Measurements from ENCODE around the gene C17orf67.
A peak's percentile ranks its signal among the peaks of the same experiment; 100 is the strongest.

Gene C17orf67, protein sequence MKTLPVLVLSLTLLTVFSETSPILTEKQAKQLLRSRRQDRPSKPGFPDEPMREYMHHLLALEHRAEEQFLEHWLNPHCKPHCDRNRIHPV

GRCh38 chr17:56833809-56834379, at the start of gene C17orf67, which contains the start of gene DGKE:
TSS of gene C17orf67 (minus strand) at chr17:56833920. CDS start at chr17:56815810, 18,110 bp downstream.
TSS of gene DGKE (plus strand) at chr17:56834151. CDS start at chr17:56834796, 645 bp downstream.
- peak; percentile 95 for DNase-seq (ENCODE audit: low spot score)

DNA sequence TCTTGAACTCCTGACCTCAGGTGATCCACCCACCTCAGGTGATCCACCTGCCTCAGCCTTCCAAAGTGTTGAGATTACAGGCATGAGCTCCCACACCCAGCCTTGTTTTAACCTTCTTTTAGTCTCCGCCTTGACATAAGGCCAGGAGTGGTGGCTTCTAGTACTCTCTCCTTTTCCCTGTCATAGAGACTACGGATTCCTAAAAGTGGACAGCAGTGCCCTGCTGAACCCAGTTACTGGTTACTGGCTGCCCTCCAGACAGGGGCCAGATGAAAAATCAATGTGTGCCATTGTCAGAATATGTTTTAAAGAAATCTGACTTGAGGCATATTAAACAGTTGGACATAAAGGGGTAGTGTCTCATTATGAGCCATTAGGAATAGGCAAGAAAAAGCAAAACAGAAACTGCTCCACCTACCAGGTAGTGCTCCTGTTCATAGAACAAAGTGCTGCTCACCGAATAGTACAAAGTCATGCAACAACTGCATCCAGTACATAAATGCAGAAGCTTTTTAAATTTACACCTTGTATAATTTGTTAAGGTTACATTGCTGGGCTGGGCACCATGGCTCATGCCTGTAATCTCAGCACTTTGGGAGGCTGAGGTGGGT, 48.1 kb upstream of the C17orf67 start:
- DNase-seq (ENCODE audit: low spot score) = no peak

DNA sequence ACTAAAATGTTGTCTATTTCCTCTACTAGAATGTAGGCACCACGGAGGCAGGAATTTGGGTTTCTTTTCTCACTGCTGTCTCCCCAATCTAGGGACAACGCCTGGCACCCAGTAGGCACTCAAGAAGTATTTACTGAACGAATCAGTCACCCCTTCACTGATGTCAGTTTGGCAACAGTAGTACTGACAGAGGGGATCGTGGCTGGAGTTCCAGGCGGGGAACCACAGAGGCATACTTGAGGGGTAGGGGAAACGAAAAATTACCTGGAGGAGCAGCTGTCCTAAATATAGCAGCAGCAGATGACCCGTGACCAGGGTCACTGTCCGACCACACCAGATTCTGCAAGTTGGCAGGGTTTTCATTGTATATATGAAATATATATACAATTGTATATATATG, 46.9 kb upstream of the C17orf67 start:
- no peak for DNase-seq (ENCODE audit: low spot score)

DNA sequence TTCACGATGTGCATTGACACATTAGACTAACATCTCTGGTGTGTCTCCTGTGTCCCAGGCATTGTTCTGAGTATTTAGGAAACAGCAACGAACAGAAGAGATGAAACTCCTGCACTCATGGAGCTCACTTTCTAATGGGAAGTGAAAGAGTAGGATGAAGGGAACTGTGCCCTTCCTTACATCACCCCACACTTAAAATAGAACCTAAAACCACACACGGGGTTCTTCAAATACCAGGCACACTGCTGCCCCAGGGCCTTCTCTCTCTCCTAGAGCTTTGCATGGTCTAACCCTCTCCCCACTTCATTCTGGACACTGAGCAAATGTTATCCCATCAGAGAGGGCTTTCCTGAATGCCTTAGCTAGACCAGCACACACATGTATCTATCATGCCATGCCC, 46.4 kb upstream of the C17orf67 start:
- peak; percentile 45 for DNase-seq (ENCODE audit: low spot score)

GRCh38 chr17:56879280-56879679, 45.6 kb upstream of the C17orf67 start:
- no peak for DNase-seq (ENCODE audit: low spot score)

- DNase-seq (ENCODE audit: low spot score) = no peak
Observed at GRCh38 chr17:56876766-56877179, 43.1 kb upstream of the C17orf67 start.

GRCh38 chr17:56870081-56870651, 36.4 kb upstream of the C17orf67 start:
- no peak for DNase-seq (ENCODE audit: low spot score)

- DNase-seq (ENCODE audit: low spot score) = no peak
Observed at GRCh38 chr17:56868716-56869115, 35.0 kb upstream of the C17orf67 start.

DNA sequence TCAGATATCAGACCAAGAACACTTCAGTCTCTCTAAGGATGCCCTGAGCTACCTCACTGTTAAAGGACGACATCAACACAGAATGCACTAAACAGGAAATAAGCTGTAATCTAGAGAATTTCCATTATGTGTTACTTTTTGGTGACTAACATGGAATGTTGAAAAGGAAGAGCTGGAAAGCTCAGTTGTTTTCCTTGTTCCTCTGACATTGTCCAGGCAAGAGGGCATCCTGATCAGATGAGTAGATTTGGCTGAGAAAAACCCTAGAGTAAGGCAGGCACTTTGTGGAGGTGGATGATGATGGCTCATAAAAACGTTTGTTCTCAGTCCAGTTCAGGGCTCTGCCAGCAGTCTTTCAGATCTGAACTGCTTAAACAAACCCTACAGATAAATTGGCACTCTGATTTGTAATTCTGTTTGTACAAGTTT, 34.2 kb upstream of the C17orf67 start:
- DNase-seq (ENCODE audit: low spot score) = no peak

GRCh38 chr17:56866496-56866895, 32.8 kb upstream of the C17orf67 start:
- DNase-seq (ENCODE audit: low spot score) = no peak

GRCh38 chr17:56866076-56866475, 32.4 kb upstream of the C17orf67 start:
- no peak for DNase-seq (ENCODE audit: low spot score)

GRCh38 chr17:56863974-56864373, 30.3 kb upstream of the C17orf67 start:
- no peak for DNase-seq (ENCODE audit: low spot score)

GRCh38 chr17:56861899-56862298, 28.2 kb upstream of the C17orf67 start:
- DNase-seq (ENCODE audit: low spot score) = no peak

DNA sequence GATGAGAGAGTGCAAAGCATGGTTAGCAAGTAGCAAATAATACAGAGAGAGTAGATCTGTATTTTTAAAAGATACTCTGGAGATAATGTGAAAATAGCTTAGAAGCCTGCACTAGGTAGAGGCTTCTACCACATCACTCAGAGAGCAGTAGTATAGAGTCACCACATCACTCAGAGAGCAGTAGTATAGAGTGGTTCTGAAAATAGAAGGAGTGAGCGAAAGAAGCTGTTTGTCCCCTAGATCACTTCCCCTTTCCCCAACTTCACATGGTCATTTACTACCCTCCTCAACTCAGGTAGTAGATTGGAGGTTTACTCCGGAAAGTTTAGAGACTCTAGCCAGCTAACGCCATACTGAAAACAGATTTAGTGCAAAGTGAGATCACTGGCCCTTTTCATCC, 17.3 kb upstream of the C17orf67 start:
- no peak for DNase-seq (ENCODE audit: low spot score)

GRCh38 chr17:56850591-56850990, 16.9 kb upstream of the C17orf67 start:
- DNase-seq (ENCODE audit: low spot score) = no peak

DNA sequence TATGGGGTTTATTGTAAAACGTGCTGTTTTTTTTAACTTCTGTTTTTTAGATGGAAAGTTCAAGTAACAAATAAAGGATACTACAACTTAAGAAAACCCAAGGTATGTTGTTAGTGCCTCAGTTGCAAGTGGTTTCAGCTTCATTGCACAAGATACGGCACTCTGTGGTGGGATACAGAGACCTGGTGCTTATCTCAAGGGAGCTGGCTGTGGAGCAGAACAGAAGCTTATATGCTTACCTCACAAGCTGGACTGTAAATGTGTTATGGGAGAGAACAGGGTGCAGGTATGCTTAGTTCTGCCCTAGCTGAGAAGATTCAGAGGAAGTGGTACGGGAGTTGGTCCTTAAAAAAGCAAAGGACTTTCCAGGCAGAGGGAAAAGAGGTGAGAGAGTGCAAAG, 15.4 kb upstream of the C17orf67 start:
- no peak for DNase-seq (ENCODE audit: low spot score)

DNA sequence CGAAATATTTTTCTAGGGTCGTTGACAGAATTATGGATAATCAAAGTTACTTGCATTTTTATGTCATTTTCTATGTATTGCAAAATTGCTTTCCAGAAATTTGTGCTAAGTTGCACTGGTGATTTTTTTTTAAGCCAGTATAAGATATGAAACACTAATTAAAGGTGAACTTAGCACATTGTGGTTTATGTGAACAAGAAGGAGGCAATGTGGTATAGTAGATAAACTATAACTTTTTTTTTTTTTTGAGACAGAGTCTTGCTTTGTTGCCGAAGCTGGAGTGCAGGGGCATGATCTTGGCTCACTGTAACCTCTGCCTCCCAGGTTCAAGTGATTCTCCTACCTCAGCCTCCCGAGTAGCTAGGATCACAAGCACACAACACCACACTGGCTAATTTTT, 13.4 kb upstream of the C17orf67 start:
- no peak for DNase-seq (ENCODE audit: low spot score)

GRCh38 chr17:56845934-56846333, 12.2 kb upstream of the C17orf67 start:
- no peak for DNase-seq (ENCODE audit: low spot score)

DNA sequence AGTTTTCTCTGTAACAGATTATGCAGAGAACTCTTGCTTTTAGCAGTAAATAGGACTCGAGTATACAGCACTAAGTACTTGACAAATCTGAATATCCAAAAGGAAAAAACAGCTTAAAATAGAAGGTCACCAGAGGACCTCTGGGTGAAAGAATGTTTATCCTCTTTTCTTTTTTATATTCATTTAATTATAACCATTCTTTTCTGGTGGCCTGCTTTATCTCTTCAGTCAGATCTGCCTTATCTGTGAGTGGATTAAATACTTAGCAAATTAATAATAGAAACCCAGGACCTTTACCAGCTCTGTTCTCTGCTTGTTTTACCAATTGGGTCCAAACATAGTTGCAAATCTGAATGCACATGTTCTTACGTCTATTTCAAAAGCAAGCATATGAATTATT, 8.9 kb upstream of the C17orf67 start:
- DNase-seq (ENCODE audit: low spot score) = no peak

DNA sequence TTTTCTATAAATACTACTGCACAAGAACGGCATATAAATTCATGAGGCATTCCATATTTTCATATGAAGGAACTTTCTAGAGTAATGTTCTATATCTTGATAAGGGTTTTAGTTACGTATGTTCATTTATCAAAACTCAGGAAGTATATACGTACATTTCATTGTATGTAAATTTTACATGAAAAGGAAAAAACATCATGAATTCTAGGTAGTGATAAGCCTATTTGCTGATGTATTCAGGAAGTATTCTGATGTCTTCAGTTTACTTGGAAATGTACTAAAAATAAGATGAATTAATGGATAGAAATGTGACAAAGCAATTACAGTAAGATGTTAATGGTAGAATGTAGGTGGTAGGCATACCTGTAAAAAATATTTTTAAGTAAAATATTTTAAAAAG, 5.0 kb upstream of the C17orf67 start:
- no peak for DNase-seq (ENCODE audit: low spot score)

DNA sequence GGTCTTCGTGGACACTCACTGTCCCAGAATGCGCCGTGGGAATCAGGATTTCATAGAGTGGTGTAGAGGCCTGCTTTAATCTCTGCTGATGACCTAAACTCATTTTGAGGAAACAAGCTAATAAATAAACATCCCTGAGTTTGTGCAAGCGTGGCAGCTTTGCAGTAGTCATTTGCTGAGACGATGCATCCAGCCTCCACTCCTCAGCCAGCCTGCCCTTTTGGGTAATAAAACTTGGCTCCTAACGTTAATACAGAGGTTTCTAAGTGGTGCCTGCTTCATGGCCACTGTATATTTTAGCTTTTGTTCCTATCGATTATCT, 1.5 kb upstream of the C17orf67 start:
- DNase-seq (ENCODE audit: low spot score) = peak; percentile 22

DNA sequence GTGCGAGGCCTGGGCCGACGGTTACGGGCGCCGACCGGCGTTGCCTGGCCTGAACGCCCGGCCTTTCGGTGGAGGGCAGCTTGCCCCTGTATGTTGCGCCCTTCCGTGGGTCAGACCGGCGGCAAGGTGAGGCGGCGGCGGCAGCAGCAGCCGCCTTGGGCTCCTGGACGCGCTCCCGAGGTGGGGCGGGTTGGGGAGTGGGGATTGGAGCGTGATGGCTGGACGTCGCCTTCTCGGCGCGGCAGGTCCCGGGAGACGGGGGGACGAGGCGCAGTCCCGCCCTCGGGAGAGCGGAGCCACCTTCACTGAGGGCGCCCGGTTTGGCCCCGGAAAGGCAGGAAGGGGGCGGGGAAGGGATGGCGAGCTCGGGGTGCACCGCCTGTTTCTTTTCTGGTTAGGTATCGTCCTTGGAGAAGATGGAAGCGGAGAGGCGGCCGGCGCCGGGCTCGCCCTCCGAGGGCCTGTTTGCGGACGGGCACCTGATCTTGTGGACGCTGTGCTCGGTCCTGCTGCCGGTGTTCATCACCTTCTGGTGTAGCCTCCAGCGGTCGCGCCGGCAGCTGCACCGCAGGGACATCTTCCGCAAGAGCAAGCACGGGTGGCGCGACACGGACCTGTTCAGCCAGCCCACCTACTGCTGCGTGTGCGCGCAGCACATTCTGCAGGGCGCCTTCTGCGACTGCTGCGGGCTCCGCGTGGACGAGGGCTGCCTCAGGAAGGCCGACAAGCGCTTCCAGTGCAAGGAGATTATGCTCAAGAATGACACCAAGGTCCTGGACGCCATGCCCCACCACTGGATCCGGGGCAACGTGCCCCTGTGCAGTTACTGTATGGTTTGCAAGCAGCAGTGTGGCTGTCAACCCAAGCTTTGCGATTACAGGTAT, 902 bp upstream of the C17orf67 start:
- no peak for DNase-seq (ENCODE audit: low spot score)
